MCF 10A (cell line): ENCODE measurements around the gene C1QC. TPM values are rescaled to one million over a fixed set of nuclear protein-coding genes. Genes with fewer than 3 reads are reported as not detected.

Source experiments
- Bru-seq: library from RNA; stranded (reverse); fragments of 400-500 nt; gene quantifications from one replicate; lab custom pipeline; 2021; lab: Mats Ljungman, UMichigan
- BruChase-seq, 2 experiments: library from RNA; stranded (reverse); fragments of 400-500 nt; gene quantifications; one replicate each; lab custom pipeline; 2021; lab: Mats Ljungman, UMichigan
- BruUV-seq: library from RNA; stranded (reverse); fragments of 400-500 nt; replicated peaks from 2 replicates; lab custom pipeline; 2021; lab: Mats Ljungman, UMichigan
- CTCF ChIA-PET: fragments of 300-600 bp; sonication (Branson Sonifier 250); formaldehyde crosslinking; extraction: SDS; loops from one replicate; lab custom pipeline; 2021; ENCODE audit warnings: antibody characterized with exemption, inconsistent platforms; lab: Yijun Ruan, JAX
- POLR2A ChIA-PET: fragments of 300-600, 350-650 bp; sonication (Branson Sonifier 250); formaldehyde crosslinking; extraction: SDS; loops from one replicate; lab custom pipeline; 2020; ENCODE audit warnings: antibody characterized with exemption, inconsistent platforms; lab: Yijun Ruan, JAX
- DNase-seq: peaks from one replicate; pipeline ENCODE4 v3.0.0-alpha.2; 2018; ENCODE audit not compliant: unreplicated experiment
- H3K27ac Mint-ChIP-seq: one replicate; pipeline ENCODE4 v1.8.0; 2022; ENCODE audit warnings: mild to moderate bottlenecking, low read depth, mixed read lengths; ENCODE audit not compliant: unreplicated experiment
- H3K27me3 Mint-ChIP-seq: one replicate; pipeline ENCODE4 v1.8.0; 2022; ENCODE audit warnings: mixed read lengths; ENCODE audit not compliant: insufficient read depth, unreplicated experiment
- H3K36me3 Mint-ChIP-seq: one replicate; pipeline ENCODE4 v1.8.0; 2022; ENCODE audit warnings: mild to moderate bottlenecking, moderate library complexity, mixed read lengths; ENCODE audit not compliant: insufficient read depth, unreplicated experiment
- H3K4me1 Mint-ChIP-seq: one replicate; pipeline ENCODE4 v1.8.0; 2022; ENCODE audit warnings: mixed read lengths; ENCODE audit not compliant: insufficient read depth, unreplicated experiment
- H3K4me3 Mint-ChIP-seq: one replicate; pipeline ENCODE4 v1.8.0; 2022; ENCODE audit warnings: mild to moderate bottlenecking, moderate library complexity, mixed read lengths; ENCODE audit not compliant: unreplicated experiment
- H3K9me3 Mint-ChIP-seq: one replicate; pipeline ENCODE4 v1.8.0; 2022; ENCODE audit warnings: mixed read lengths; ENCODE audit not compliant: unreplicated experiment
- intact Hi-C: fragments of 100-400 bp; cut with micrococcal nuclease; formaldehyde crosslinking; loops from 2 replicates; pipeline ENCODE4 v1.14.1; 2022
- long read RNA-seq: library from polyadenylated mRNA; stranded (forward); transcript quantifications from one replicate; pipeline ENCODE4 v2.0.0, GENCODE V29; 2022
- total RNA-seq: library from RNA; stranded (reverse); gene quantifications from 2 replicates; pipeline ENCODE4 v1.2.3, GENCODE V29; 2022
- TF ChIP-seq, protein P1 (sequence below): fragments of 200-600 bp; IDR thresholded peaks from one replicate; pipeline ENCODE4 v1.8.0; 2022; ENCODE audit warnings: antibody characterized with exemption, mild to moderate bottlenecking; ENCODE audit not compliant: unreplicated experiment

Gene C1QC
- total RNA-seq (not detected in 2 replicates), Bru-seq, nascent RNA (not detected), BruChase-seq, experiment 1, labeled RNA remaining after a 6-hour chase (not detected), BruChase-seq, experiment 2, labeled RNA remaining after a 2-hour chase (not detected)
- long read RNA-seq: 0 reads

DNA sequence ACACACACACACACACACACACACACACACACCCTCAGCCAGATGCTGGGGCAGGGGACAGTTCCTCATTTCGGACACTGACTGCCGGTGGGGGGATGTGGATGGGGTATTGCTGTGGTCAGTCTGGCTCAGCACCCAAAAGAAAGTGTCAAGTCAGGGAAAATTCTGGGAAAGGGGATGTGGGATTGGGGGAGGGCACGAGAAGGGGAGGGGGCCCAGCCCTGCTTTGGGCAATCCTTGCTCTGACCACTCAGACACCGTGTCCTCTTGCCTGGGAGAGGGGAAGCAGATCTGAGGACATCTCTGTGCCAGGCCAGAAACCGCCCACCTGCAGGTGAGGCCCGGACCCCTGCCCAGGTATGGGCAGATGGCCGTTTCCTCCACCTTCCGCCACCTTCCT lies at the start of gene C1QC:
C1QC (plus strand) TSS at position 253 of the 400 bp plus-strand sequence. CDS start 391 bp downstream, outside the sequence.
- H3K4me3 Mint-ChIP-seq: no peak within 1 kb of the TSS
- ChIA-PET CTCF (interaction anchor here (0.8 to 6.8 kb wide), 5 partner anchors 8 to 224 kb away, joined by 3 to 106 read pairs (median 5); partner anchors contain the start of gene C1QB), POLR2A (no interaction called here)
- TF ChIP-seq, protein P1, sequence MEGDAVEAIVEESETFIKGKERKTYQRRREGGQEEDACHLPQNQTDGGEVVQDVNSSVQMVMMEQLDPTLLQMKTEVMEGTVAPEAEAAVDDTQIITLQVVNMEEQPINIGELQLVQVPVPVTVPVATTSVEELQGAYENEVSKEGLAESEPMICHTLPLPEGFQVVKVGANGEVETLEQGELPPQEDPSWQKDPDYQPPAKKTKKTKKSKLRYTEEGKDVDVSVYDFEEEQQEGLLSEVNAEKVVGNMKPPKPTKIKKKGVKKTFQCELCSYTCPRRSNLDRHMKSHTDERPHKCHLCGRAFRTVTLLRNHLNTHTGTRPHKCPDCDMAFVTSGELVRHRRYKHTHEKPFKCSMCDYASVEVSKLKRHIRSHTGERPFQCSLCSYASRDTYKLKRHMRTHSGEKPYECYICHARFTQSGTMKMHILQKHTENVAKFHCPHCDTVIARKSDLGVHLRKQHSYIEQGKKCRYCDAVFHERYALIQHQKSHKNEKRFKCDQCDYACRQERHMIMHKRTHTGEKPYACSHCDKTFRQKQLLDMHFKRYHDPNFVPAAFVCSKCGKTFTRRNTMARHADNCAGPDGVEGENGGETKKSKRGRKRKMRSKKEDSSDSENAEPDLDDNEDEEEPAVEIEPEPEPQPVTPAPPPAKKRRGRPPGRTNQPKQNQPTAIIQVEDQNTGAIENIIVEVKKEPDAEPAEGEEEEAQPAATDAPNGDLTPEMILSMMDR: no peak
- intact Hi-C loops: loop anchor here (5.0 to 10.0 kb wide), 2 partner anchors 116 to 509 kb away; no protein-coding TSS in a partner anchor
- no peak within 1 kb of the TSS for H3K27ac Mint-ChIP-seq
- DNase-seq: no peak
- no peaks in the 10 kb centered on the region for H3K27me3 Mint-ChIP-seq
- no peaks in the 10 kb centered on the region for H3K9me3 Mint-ChIP-seq
- H3K4me1 Mint-ChIP-seq: no peaks in the 10 kb centered on the region
- H3K36me3 Mint-ChIP-seq: no peaks in the 10 kb centered on the region
- BruUV-seq: no TSS peak

GRCh38 chr1:22594396-22594795 lies 49.0 kb upstream of the C1QC start:
- Mint-ChIP-seq H3K4me3 (no peak overlapping the region), H3K9me3 (no peaks in the 10 kb centered on the region), H3K4me1 (no peaks in the 10 kb centered on the region), H3K27ac (no peak overlapping the region), H3K36me3 (no peaks in the 10 kb centered on the region), H3K27me3 (peaks cover 58% of the 10 kb centered on the region)
- ChIA-PET POLR2A (no interaction called here), CTCF (no interaction called here)
- no TSS peak for BruUV-seq
- DNase-seq: no peak
- intact Hi-C loops: no loop called here
- TF ChIP-seq, protein P1: no peak

DNA sequence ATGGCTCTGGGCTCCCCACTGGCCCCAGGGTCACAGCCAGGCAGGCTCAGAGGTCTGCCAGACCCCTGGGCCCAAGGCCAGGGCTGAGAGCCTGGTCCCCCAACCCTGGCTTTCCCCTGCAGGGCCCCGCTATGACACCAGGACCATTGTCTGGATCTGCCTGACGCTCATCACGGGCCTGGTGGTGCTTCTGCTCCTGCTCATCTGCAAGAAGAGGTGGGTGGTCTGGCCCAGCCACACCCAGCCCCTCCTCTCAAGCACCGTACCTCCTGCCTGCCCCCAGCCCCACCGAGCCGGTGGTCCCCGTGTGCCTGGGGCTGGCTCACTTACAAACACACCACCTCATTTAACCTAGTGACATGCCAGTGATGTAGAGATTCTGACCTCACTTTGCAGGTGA lies 48.3 kb upstream of the C1QC start:
- BruUV-seq: no TSS peak
- H3K4me1 Mint-ChIP-seq: no peaks in the 10 kb centered on the region
- CTCF ChIA-PET: no interaction called here
- no peak overlapping the region for H3K4me3 Mint-ChIP-seq
- H3K9me3 Mint-ChIP-seq: no peaks in the 10 kb centered on the region
- H3K27ac Mint-ChIP-seq: no peak overlapping the region
- no peak for DNase-seq
- H3K27me3 Mint-ChIP-seq: peaks cover 60% of the 10 kb centered on the region
- TF ChIP-seq, protein P1: no peak
- no peaks in the 10 kb centered on the region for H3K36me3 Mint-ChIP-seq
- intact Hi-C loops: no loop called here
- POLR2A ChIA-PET: no interaction called here

DNA sequence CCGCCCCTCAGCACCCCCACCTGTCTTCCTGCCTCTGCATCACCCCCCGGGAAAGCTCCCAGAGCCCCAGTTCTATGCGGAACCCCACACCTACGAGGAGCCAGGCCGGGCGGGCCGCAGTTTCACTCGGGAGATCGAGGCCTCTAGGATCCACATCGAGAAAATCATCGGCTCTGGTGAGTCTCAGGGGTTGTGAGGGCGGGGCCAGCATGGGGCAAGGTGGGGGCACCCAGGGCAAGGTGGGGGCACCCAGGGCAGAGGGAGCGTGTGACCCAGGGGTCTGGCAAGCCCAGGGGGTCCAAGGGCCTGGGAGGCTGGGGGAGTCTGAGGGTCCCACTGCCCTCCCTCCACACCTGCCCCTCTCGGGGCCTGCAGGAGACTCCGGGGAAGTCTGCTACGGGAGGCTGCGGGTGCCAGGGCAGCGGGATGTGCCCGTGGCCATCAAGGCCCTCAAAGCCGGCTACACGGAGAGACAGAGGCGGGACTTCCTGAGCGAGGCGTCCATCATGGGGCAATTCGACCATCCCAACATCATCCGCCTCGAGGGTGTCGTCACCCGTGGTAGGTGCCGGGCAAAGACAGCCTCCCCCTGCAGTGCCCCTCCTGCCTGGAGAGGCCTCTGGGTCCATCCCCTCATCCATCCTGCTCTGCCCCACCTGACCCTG lies 46.0 kb upstream of the C1QC start:
- H3K4me3 Mint-ChIP-seq: no peak overlapping the region
- H3K9me3 Mint-ChIP-seq: no peaks in the 10 kb centered on the region
- TF ChIP-seq, protein P1: no peak
- no peak for DNase-seq
- H3K4me1 Mint-ChIP-seq: no peaks in the 10 kb centered on the region
- intact Hi-C loops: no loop called here
- no peak overlapping the region for H3K27ac Mint-ChIP-seq
- no peaks in the 10 kb centered on the region for H3K36me3 Mint-ChIP-seq
- BruUV-seq: no TSS peak
- CTCF ChIA-PET: no interaction called here
- H3K27me3 Mint-ChIP-seq: peaks cover 47% of the 10 kb centered on the region
- POLR2A ChIA-PET: interaction anchor here (0.6 kb wide), 1 partner anchor 648 kb away, joined by 3 read pairs; no protein-coding TSS in a partner anchor
